Erythroblast (primary cell): ENCODE results near the gene HTR3E.

Experiments
- DNase-seq, 2 experiments: peaks; one replicate each; lab custom pipeline; 2025; lab: John Stamatoyannopoulos, UW
- GATA1 ChIP-seq: IDR thresholded peaks from 2 replicates; pipeline ENCODE4 v1.6.1; 2011; ENCODE audit warnings: low read depth, mild to moderate bottlenecking, control low read depth, low read length, moderate library complexity
- POLR2A ChIP-seq: IDR thresholded peaks from 2 replicates; pipeline ENCODE4 v1.6.1; 2011; ENCODE audit warnings: mild to moderate bottlenecking, low read length

HTR3E gene

DNA sequence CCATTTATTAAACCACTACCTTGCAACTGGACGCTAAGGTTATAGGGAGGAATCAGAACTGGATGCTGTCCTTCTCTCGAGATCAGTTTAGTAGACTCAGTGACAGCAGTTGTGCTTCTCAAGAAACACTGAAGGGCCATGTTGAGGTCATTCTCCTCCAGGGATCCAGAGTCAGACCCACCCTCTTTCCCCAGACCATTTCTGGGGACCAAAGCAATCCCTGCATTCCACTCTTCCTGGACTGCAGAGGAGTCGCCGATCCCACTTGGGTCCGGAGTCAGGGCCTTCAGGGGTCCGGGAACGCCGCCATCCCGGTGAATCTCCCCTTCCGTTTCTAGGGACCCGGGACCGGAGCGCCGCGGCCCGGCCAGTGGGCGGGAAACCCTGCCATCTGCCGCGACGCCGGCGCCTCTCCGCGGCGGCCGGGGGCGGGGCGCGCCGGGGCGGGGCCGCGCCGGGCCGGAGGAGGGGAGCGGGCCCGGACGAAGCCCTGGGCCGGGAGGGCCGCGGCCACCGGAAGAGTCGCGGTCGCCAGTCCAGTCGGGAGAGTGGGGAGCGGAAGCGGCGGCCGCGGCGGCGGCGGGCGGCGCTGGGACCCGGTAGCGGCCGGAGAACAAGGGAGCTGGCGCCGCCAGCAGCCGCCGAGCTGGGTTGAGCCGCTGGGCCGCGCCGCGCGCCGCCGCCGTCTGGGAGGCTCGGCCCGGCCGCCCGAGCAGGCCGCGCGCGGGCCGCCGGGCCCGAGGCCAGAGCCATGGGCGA lies 58.2 kb downstream of the HTR3E start, which contains the start of gene DVL3:
Gene DVL3 (plus strand): TSS at position 493 of the 759 bp plus-strand sequence. CDS start 259 bp downstream, at position 752.
- peak; percentile 77 to 87 for DNase-seq
- TF ChIP-seq GATA1 (no peak), POLR2A (no peak)

- TF ChIP-seq GATA1 (no peak), POLR2A (no peak)
- peak; percentile 77 to 87 for DNase-seq
These were observed 59.0 kb downstream of the HTR3E start for GRCh38 chr3:184155644-184156521.

DNA sequence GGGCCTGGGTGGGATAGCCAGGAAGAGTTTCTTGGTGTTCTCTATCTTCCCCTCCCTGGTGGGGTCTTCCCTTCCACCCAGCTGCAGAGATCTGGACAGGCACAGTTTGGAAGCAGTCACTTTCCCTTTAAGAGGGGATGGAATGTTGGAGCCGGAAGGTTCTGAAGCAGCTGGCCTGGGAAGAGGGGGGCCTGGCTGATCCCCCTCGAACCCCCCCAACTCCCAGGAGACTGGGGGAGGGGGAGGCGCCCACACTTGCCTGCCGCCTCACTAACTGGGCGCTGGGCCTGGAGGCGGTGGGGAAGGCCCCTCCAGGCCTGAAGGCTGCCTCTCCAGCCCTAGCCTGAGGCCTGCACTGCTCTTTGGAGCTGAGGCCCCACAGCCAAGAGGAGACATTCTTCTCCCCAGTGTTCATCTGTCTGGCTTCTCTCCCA lies 59.7 kb downstream of the HTR3E start:
- DNase-seq, result no peak
- TF ChIP-seq GATA1 (no peak), POLR2A (no peak)
